Panc1 (cell line): ENCODE results near the gene SYNPR.

ENCODE experiments used
- CTCF ChIP-seq: fragments of 450-650 bp; IDR thresholded peaks from 2 replicates; pipeline ENCODE4 v1.5.1; 2017; ENCODE audit warnings: mild to moderate bottlenecking
- POLR2AphosphoS5 ChIP-seq: IDR thresholded peaks from 2 replicates; pipeline ENCODE4 v1.6.1; 2012; ENCODE audit warnings: mild to moderate bottlenecking, low read depth, low read length, moderate library complexity
- TCF7L2 ChIP-seq: IDR thresholded peaks from 2 replicates; pipeline ENCODE4 v1.6.1; 2011; ENCODE audit warnings: mild to moderate bottlenecking, low read depth, low read length, inconsistent platforms
- TF ChIP-seq, protein P1 (sequence below), 2 experiments: IDR thresholded peaks; 2 replicates each; pipeline ENCODE4 v1.6.1; 2011 to 2012; ENCODE audit warnings: low read depth in 2 of 2, control low read depth in 1 of 2, low read length in 1 of 2, mild to moderate bottlenecking in 1 of 2, moderate library complexity in 1 of 2; ENCODE audit not compliant: insufficient read depth in 1 of 2

GRCh38 chr3:63662500-63662899 is 384.4 kb downstream of the SYNPR start:
- no peak for TF ChIP-seq CTCF
- no peak for TF ChIP-seq POLR2AphosphoS5
- no peak for TF ChIP-seq TCF7L2
- TF ChIP-seq, protein P1, sequence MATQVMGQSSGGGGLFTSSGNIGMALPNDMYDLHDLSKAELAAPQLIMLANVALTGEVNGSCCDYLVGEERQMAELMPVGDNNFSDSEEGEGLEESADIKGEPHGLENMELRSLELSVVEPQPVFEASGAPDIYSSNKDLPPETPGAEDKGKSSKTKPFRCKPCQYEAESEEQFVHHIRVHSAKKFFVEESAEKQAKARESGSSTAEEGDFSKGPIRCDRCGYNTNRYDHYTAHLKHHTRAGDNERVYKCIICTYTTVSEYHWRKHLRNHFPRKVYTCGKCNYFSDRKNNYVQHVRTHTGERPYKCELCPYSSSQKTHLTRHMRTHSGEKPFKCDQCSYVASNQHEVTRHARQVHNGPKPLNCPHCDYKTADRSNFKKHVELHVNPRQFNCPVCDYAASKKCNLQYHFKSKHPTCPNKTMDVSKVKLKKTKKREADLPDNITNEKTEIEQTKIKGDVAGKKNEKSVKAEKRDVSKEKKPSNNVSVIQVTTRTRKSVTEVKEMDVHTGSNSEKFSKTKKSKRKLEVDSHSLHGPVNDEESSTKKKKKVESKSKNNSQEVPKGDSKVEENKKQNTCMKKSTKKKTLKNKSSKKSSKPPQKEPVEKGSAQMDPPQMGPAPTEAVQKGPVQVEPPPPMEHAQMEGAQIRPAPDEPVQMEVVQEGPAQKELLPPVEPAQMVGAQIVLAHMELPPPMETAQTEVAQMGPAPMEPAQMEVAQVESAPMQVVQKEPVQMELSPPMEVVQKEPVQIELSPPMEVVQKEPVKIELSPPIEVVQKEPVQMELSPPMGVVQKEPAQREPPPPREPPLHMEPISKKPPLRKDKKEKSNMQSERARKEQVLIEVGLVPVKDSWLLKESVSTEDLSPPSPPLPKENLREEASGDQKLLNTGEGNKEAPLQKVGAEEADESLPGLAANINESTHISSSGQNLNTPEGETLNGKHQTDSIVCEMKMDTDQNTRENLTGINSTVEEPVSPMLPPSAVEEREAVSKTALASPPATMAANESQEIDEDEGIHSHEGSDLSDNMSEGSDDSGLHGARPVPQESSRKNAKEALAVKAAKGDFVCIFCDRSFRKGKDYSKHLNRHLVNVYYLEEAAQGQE (IDR thresholded peaks at IDR 0.05; ENCODE audit: insufficient read depth in 1 of 2, low read depth in 2 of 2, low read length in 1 of 2) = no peak
